ENCODE data around the gene THSD4.

THSD4 gene

DNA sequence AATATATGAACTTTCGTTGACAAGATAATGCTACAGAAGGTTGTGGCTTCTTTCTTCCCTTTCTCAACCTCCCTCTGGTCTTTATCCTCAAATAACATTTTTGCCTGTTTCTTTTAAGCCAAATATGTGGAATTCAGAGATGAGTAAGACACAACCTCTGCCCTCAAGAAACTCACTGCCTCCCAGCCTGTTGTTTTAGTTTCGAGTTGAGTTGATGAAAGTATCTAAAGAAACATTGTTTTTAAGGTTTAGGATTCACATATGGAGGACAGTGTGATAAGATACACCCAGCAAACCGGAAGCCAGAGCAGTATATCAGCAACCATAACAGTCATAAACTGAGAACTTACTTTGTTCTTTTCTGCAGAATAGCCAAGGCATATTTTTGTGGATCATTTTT lies 218.6 kb downstream of the THSD4 start:
- no peak for DNase-seq

DNA sequence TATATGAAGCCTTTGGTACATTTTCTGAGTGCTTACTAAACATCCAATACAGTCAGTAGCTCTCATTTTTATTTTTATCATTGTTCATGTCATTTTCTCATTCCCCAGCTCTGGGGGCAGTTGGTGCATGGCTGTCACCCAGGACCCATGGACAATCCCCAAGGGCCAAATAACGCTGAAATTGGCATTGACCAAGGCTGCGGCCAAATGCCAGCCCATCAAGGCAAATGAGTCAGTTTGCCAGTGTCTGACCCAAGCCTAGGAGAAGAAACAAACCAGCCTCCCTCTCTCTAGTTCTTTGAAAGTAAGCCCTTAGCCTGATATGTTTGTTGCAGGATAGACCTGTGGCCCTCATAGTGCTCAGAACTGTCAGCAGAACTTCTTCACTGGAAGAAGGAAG lies 219.2 kb downstream of the THSD4 start:
- no peak for DNase-seq

GRCh38 chr15:71334873-71335272 lies 219.6 kb downstream of the THSD4 start:
- DNase-seq = no peak

DNA sequence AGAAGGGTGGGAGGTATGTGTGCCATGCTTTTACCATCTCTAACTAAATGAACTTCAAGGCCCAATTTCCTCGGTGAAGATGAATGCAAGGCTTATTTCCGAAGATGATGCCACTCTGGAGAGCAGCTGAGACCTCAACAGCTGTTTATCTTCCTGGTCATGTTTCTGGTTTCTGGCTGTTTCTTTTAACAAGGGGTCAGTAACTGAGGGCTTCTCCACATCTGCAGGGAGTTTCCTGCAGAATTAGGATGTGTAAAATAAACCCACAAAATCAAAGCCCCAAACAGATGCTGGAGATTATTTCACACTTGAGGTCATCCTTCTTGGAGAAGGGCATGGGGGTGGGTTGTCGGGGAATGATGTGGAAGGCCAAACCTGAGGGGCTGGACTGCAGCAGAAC lies 220.3 kb downstream of the THSD4 start:
- DNase-seq = no peak

DNA sequence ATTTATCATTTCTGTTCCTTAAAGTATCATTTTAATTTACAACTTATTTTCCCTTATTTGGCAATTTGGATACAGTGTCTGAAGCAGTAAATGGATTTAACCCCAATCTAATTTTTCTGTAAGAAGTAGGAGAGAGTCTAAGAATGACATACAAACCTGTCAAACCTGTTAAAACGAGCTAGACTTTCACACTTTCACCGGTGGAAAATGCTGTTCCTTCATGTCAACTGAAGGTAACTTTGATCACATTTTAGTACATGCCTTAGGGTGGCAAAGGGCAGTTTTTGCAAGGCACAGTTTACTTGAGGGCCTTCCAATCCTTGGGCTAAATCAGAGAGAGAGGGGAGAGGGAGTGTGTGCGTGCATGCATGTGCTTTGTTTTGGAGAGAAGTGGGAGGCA lies 221.4 kb downstream of the THSD4 start:
- no peak for DNase-seq

- no peak for DNase-seq
These were observed 222.1 kb downstream of the THSD4 start for GRCh38 chr15:71337197-71337845.

DNA sequence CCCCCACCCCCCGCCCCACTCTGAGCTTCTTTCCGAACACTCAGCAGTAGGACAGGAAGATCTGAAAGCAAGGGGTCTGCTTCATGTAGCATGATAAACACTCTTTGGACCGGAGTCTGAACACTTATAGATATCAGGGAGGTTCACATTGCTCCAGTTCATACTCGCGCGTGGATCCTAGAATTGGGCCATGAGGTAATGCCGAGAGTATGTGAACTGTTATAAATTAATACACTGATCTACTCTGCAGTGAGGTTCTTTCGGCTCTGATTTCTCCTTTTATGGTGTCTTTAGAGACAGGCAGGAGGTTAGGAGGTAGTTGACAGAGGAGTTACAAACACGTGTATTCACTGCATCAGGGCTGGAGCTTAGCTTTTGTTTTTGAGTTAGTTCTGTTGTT lies 223.0 kb downstream of the THSD4 start:
- no peak for DNase-seq

- DNase-seq = no peak
These were observed 223.7 kb downstream of the THSD4 start for GRCh38 chr15:71338827-71339542.

- DNase-seq = no peak
These were observed 226.7 kb downstream of the THSD4 start for GRCh38 chr15:71341811-71342550.

DNA sequence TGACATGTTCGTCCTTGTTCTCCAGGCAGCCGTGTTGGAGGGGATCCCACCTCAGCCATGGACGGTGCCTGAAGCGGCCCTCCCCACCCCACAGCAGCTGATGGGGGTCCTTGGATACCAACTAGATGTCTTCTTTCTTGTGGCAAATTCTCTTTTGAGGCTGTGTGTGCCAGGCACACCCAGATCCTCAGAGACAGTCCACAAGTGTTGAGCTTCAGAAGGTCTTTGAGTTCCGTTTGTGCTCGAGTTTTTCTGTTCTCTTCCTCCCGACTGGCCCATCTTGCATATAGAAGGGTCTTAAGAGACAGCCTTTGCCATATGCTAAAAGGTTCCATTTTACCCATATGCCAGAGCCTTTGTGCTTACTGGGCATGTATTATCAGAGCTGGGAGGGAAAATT lies 227.4 kb downstream of the THSD4 start:
- DNase-seq = no peak

DNA sequence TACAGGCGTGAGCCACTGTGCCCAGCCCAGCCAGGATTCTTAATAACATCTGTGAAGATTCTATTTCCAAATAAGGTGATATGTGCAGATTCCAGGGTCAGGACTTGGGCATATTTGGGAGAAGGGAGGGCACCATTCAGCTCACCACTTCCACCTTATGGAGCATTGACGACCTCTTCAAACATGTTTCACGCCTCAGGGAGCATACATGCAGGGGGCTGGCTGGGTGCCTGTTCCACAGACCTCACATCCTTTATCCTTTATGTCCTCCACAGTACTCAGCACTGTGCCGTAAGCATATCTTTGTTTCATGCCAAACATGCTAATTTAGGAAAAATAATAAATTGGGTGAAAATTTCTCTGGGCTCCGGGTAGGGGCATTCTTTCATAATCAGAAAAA lies 229.0 kb downstream of the THSD4 start:
- no peak for DNase-seq

DNA sequence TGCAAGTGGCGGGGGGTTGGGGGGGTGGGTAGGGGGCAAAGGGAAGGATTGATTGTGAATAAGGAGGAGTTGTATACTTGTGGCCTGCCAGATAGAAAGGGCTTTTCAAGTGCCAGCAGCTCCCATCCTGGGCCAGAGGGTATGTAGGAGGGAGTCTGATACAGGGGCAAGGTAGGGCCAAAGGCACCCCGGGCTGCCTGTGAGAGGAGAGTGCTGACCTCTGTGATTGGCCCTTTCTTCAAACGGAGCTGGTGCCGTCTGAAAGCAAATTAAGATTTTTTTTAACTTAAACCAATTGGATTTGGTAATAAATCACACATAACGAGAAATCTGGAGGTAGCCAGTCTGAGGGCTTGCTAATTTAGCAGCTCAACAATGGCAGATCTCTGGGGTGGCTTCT lies 229.9 kb downstream of the THSD4 start:
- no peak for DNase-seq

DNA sequence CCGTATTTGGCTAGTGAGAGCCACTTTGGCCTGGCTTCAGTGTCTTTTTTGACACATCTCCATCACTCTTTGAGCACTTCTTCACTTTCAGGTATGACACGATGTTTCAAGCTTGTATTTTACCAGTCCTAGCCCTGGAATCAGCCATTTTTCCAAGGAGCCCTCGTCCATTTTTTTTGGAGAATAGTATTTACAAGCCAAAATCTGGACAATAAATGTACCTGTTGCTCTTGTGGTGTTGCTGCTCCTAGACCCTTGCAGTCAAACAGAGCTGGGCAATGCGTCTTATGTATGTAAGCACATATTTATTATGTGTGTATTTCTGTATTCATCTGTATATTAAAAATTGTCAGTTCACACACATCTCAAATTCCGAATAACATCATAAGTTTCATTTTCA lies 231.2 kb downstream of the THSD4 start:
- no peak for DNase-seq

GRCh38 chr15:71348597-71348996 lies 233.3 kb downstream of the THSD4 start:
- no peak for DNase-seq

- no peak for DNase-seq
These were observed 234.1 kb downstream of the THSD4 start for GRCh38 chr15:71349336-71349735.

DNA sequence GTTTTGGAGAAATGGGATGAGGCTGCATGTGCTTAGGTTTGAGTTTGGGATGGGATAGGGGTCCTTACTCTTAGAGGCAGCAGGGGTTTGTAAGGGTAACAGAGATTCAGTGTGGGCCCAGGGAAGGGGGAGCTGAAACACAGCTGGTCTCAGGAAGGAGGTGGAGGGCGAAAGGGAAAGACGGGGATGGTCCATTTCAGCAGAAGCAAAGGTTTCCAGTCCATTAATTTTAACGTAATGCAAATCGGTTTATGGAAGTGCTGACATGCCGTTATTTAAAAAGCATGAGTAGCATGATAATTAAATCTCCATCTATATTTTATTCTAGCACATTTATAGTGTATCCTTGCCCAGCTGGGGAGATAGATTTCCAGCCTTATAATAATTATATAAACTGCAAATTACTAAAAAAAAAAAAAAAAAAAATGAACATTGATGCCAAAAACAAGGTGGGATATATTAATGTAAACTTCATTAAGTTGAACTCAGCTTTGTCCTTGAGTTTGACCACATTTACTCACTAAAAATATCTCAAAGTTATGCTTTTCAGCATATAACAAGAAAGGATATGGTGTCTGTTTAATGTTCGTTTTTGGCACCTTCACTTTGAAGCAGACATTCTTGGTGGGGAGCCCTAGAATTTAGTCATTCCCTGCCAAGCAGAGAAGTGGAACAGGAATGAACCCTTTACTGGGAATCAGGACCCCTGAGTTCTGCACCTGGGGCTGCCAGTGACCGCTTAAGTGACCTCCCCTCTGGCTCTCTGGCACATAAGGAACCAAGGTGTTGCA lies 234.7 kb downstream of the THSD4 start:
- DNase-seq = no peak

- no peak for DNase-seq
These were observed 235.5 kb downstream of the THSD4 start for GRCh38 chr15:71350622-71351378.

GRCh38 chr15:71352125-71352524 lies 236.9 kb downstream of the THSD4 start:
- no peak for DNase-seq

DNA sequence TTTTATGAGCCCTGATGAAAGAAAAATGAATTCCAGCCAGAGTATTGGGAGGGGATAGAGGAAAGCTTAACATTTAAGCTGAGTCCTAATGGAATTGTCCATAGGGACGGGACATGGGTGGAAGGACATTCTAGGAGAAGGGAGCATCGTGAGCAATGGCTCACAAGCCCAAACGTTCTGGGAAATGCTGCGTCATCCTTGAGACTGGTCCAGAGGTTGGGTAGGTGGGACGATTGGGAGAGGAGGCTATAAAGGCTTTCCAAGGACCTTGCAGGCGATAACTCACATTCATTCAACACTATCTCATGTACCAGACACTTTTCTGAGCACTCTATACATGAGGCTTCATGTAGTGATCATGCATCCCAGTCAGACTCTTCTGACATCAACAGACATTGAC lies 237.5 kb downstream of the THSD4 start:
- no peak for DNase-seq

GRCh38 chr15:71353171-71353570 lies 237.9 kb downstream of the THSD4 start:
- no peak for DNase-seq

DNA sequence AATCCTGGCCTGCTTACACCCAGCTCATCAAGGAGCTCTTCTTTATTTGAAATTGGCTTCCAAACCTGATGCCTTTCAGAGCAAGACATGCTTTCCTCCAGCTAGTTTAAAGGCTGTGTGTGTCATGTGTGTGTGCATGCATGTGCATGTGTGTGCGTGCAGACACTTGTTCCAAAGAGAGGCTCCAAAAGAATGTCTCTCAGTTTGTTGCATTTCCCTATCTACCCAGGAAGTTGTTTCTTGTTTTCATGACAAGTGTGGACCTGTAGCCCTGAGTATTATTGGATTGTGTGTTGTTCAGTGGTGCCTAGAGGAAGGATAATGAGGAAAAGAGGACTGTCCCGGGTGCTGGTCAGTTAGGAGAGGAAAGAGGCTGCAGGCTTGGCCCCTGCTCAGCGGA lies 240.0 kb downstream of the THSD4 start:
- no peak for DNase-seq

- DNase-seq = no peak
These were observed 242.1 kb downstream of the THSD4 start for GRCh38 chr15:71357321-71357732.

GRCh38 chr15:71357967-71358366 lies 242.7 kb downstream of the THSD4 start:
- DNase-seq = no peak

Measured in cerebellar nuclear complex (tissue), 1 donor.